Measurements from ENCODE around the gene KIZ.
A peak's percentile ranks its signal among the peaks of the same experiment; 100 is the strongest.

Gene KIZ

GRCh38 chr20:21155268-21155667 lies 29.4 kb downstream of the KIZ start:
- H3K9me3 ChIP-seq (ENCODE audit: severe bottlenecking), result no peaks in the 10 kb centered on the region
- TF ChIP-seq CTCF (IDR thresholded peaks at IDR 0.05; ENCODE audit: low read depth, low read length), result no peak
- no peaks in the 10 kb centered on the region for H3K27me3 ChIP-seq (ENCODE audit: insufficient read depth, low read depth, severe bottlenecking)
- H3K27ac ChIP-seq, result no peak overlapping the region
- H3K4me3 ChIP-seq (ENCODE audit: low read depth, low read length), result no peak overlapping the region
- no peak for DNase-seq
- H3K36me3 ChIP-seq, result no peaks in the 10 kb centered on the region

GRCh38 chr20:21156266-21156665 lies 30.4 kb downstream of the KIZ start:
- no peak overlapping the region for H3K4me3 ChIP-seq (ENCODE audit: low read depth, low read length)
- DNase-seq, result no peak
- H3K9me3 ChIP-seq (ENCODE audit: severe bottlenecking), result no peaks in the 10 kb centered on the region
- no peaks in the 10 kb centered on the region for H3K27me3 ChIP-seq (ENCODE audit: insufficient read depth, low read depth, severe bottlenecking)
- no peak for TF ChIP-seq CTCF (IDR thresholded peaks at IDR 0.05; ENCODE audit: low read depth, low read length)
- H3K27ac ChIP-seq, result no peak overlapping the region
- H3K36me3 ChIP-seq, result no peaks in the 10 kb centered on the region

- H3K4me3 ChIP-seq (ENCODE audit: low read depth, low read length), result no peak overlapping the region
- TF ChIP-seq CTCF (IDR thresholded peaks at IDR 0.05; ENCODE audit: low read depth, low read length), result no peak
- no peaks in the 10 kb centered on the region for H3K27me3 ChIP-seq (ENCODE audit: insufficient read depth, low read depth, severe bottlenecking)
- H3K36me3 ChIP-seq, result no peaks in the 10 kb centered on the region
- no peak overlapping the region for H3K27ac ChIP-seq
- H3K9me3 ChIP-seq (ENCODE audit: severe bottlenecking), result no peaks in the 10 kb centered on the region
- no peak for DNase-seq
Observed at GRCh38 chr20:21157006-21157405, 31.1 kb downstream of the KIZ start.

GRCh38 chr20:21159658-21160380 lies 33.9 kb downstream of the KIZ start:
- H3K36me3 ChIP-seq, result no peaks in the 10 kb centered on the region
- DNase-seq, result no peak
- no peak overlapping the region for H3K4me3 ChIP-seq (ENCODE audit: low read depth, low read length)
- H3K27me3 ChIP-seq (ENCODE audit: insufficient read depth, low read depth, severe bottlenecking), result no peaks in the 10 kb centered on the region
- H3K27ac ChIP-seq, result no peak overlapping the region
- no peaks in the 10 kb centered on the region for H3K9me3 ChIP-seq (ENCODE audit: severe bottlenecking)
- TF ChIP-seq CTCF (IDR thresholded peaks at IDR 0.05; ENCODE audit: low read depth, low read length), result no peak

- no peaks in the 10 kb centered on the region for H3K27me3 ChIP-seq (ENCODE audit: insufficient read depth, low read depth, severe bottlenecking)
- H3K36me3 ChIP-seq, result no peaks in the 10 kb centered on the region
- peak; percentile 9 for DNase-seq
- H3K9me3 ChIP-seq (ENCODE audit: severe bottlenecking), result no peaks in the 10 kb centered on the region
- no peak for TF ChIP-seq CTCF (IDR thresholded peaks at IDR 0.05; ENCODE audit: low read depth, low read length)
- no peak overlapping the region for H3K4me3 ChIP-seq (ENCODE audit: low read depth, low read length)
- H3K27ac ChIP-seq, result no peak overlapping the region
Observed at GRCh38 chr20:21161926-21162325, 36.0 kb downstream of the KIZ start.

GRCh38 chr20:21162631-21163030 lies 36.7 kb downstream of the KIZ start:
- no peak for TF ChIP-seq CTCF (IDR thresholded peaks at IDR 0.05; ENCODE audit: low read depth, low read length)
- no peak for DNase-seq
- Histone ChIP-seq H3K27ac (no peak overlapping the region), H3K4me3 (ENCODE audit: low read depth, low read length) (no peak overlapping the region), H3K36me3 (no peaks in the 10 kb centered on the region), H3K9me3 (ENCODE audit: severe bottlenecking) (no peaks in the 10 kb centered on the region), H3K27me3 (ENCODE audit: insufficient read depth, low read depth, severe bottlenecking) (no peaks in the 10 kb centered on the region)
